Adrenal gland (tissue), 5 donors: ENCODE measurements around the gene KRTAP10-3.

Experiments
- POLR2A ChIP-seq, 2 donors: fragments of 450-650 bp; IDR thresholded peaks; one replicate each; pipeline ENCODE4 v1.6.1; 2017; ENCODE audit warnings: antibody characterized with exemption in 2 of 2, mild to moderate bottlenecking in 2 of 2, moderate library complexity in 1 of 2
- TF ChIP-seq, protein P1 (sequence below), 6 experiments: fragments of 450-650 bp in 4 of 6; fragments of 200-600 bp in 2 of 6; sonication (generic) in 1 of 6; IDR thresholded peaks; 1 replicate in 5 of 6; 2 replicates in 1 of 6; pipeline versions ENCODE4 v1.5.1 to v1.8.0; 2016 to 2021; ENCODE audit warnings: antibody characterized with exemption in 6 of 6, mild to moderate bottlenecking in 2 of 6, moderate library complexity in 1 of 6
- donor health status: DM: no; HTN: no; CAD: no.

DNA sequence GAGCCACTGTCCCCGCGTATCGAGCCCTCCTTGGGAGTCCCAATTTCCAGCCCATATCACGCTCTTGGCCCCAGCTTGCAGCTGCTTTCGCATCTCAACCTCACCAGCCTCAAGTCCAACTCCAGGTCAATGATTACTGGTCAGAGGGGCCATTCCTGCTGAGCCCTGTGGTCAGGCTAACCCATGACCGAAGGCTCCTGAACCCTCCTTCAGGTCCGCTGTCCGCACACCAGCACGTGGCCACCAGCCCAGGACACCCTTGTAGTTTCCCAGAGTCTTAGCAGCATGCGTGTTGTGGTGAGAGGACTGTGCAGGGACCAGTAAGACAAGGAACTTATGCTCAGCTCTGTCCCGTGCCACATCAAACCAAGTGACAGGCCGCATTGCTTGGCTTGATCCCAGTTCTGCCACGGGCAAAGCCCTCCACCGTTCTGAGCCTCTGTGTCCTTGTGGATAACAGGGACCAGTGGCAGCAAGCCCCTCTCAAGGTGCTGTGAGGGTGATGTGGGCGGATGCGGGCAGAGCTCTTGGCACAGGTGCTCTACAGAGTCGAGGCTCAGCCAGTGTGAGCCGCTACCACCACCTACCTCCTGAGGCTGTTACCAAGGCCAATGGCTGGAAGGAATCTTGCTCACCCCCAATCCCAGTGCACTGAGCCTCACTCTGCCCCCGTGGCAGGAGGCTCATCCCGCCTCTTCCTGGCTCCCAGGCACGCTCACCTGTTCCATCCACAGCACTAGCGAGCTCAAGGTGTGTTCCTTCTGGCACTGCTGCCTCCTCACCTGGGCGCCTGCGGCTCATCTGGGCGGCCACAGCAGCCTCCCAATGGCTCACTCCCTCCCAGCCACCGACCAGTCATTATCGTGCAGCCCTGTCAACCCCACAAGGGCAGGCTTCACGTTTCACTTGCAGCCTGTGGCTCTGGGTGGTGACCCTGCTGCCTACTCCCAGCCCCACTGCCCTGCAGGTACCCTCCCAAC, 39.0 kb downstream of the KRTAP10-3 start:
- TF ChIP-seq, protein P1, sequence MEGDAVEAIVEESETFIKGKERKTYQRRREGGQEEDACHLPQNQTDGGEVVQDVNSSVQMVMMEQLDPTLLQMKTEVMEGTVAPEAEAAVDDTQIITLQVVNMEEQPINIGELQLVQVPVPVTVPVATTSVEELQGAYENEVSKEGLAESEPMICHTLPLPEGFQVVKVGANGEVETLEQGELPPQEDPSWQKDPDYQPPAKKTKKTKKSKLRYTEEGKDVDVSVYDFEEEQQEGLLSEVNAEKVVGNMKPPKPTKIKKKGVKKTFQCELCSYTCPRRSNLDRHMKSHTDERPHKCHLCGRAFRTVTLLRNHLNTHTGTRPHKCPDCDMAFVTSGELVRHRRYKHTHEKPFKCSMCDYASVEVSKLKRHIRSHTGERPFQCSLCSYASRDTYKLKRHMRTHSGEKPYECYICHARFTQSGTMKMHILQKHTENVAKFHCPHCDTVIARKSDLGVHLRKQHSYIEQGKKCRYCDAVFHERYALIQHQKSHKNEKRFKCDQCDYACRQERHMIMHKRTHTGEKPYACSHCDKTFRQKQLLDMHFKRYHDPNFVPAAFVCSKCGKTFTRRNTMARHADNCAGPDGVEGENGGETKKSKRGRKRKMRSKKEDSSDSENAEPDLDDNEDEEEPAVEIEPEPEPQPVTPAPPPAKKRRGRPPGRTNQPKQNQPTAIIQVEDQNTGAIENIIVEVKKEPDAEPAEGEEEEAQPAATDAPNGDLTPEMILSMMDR (IDR thresholded peaks at IDR 0.05) = no peak
- TF ChIP-seq POLR2A (IDR thresholded peaks at IDR 0.05) = no peak
